ENCODE measurements around the gene DNASE1L3.

Gene DNASE1L3

DNA sequence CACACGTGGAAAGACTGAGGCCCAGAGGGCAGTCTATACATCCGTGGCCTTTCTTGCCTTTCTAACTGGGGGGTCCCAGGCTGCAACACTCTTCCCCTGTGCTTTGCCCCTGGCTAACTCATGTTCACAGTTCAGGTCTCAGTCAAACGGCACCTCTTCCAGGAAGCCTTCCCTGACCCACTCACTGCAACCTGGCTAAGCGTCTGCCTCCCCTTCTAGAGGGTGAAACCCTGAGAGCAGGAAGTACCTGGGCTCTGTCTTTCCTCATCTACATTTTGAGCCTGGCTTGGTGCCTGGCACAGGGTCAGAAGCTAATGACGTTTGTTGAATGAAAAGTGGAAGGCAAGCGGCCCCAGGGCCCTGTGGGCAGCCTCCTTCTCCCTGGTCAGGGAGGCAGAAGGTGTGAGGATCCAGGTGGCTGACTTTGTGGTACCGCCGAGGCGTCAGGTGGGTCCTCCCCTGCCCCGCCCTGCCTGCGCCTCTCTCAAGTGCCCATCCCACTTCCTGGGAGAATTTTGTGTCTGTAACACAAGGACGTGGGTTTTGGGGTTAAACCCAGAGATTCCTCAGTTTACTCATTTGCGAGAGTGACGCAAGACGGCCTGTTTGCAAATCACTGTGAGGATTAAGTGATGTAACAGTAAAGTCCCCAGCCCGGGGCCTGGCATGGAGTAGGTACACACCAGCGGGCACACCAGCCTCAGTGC is 32.1 kb downstream of the DNASE1L3 start:
- DNase-seq (ENCODE audit: low read depth, low spot score), result no peak
- no peaks in the 10 kb centered on the region for H3K27me3 ChIP-seq (ENCODE audit: control insufficient read depth, insufficient read depth, low read length)
- H3K9me3 ChIP-seq (ENCODE audit: control insufficient read depth, insufficient read depth, low read length), result no peaks in the 10 kb centered on the region
- H3K4me1 ChIP-seq (ENCODE audit: control insufficient read depth, insufficient read depth, low read length), result peaks cover 7% of the 10 kb centered on the region; the same call in 1 of the 2 replicates
- no CpG with 5 or more reads among the region's 17 CpGs for WGBS (ENCODE audit: insufficient coverage, insufficient read length)
- no peak overlapping the region for H3K27ac ChIP-seq (ENCODE audit: low read length)
- H3K4me3 ChIP-seq (ENCODE audit: low read length), result no peak overlapping the region
- H3K36me3 ChIP-seq (ENCODE audit: control insufficient read depth, insufficient read depth, low read length), result no peaks in the 10 kb centered on the region

DNA sequence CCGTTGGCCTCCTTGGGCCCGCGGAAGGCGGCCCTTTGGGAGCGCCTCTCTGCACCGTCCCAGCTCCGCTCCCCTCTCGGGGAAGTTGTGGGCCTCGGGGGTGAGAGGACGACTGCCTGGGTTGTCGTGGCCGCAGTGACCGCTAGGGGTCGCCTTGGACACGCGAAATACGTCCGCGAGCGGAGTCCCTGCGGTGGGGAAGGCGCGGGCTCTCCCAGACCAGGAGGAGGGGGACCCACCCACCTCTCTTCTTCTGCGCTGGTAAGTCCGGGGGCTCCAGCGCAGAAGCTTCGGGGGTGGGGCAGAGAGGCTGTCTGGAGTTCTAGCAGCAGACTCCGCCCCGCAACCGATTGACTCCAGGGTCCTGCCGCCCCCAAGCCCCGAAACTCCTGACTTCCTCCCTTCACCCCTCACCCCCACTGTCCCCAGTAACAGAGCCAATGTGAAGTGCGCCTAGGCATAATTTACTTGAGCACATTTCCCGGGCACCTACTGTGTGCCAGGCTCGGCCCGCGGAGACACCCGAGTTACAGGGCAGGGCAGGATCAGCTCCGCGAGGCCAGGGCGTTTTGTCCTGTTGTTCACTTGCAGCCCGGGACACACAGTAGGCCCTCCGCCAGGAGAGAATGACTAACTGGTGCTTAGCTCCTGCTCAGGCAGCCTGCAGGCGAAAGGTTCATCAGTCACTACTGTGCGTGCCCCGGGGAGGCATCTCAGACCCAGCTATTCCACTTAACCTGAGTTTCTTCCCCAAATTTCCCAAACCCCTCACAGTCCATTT is 32.8 kb downstream of the DNASE1L3 start:
- Histone ChIP-seq H3K4me1 (ENCODE audit: control insufficient read depth, insufficient read depth, low read length) (peaks cover 12% of the 10 kb centered on the region), H3K27me3 (ENCODE audit: control insufficient read depth, insufficient read depth, low read length) (no peaks in the 10 kb centered on the region), H3K36me3 (ENCODE audit: control insufficient read depth, insufficient read depth, low read length) (no peaks in the 10 kb centered on the region), H3K27ac (ENCODE audit: low read length) (no peak overlapping the region), H3K9me3 (ENCODE audit: control insufficient read depth, insufficient read depth, low read length) (no peaks in the 10 kb centered on the region), H3K4me3 (ENCODE audit: low read length) (peak overlapping the region; percentile 21; the same call in 1 of the 2 replicates)
- peak; percentile 79 for DNase-seq (ENCODE audit: low read depth, low spot score)
- no CpG with 5 or more reads among the region's 46 CpGs for WGBS (ENCODE audit: insufficient coverage, insufficient read length)

DNA sequence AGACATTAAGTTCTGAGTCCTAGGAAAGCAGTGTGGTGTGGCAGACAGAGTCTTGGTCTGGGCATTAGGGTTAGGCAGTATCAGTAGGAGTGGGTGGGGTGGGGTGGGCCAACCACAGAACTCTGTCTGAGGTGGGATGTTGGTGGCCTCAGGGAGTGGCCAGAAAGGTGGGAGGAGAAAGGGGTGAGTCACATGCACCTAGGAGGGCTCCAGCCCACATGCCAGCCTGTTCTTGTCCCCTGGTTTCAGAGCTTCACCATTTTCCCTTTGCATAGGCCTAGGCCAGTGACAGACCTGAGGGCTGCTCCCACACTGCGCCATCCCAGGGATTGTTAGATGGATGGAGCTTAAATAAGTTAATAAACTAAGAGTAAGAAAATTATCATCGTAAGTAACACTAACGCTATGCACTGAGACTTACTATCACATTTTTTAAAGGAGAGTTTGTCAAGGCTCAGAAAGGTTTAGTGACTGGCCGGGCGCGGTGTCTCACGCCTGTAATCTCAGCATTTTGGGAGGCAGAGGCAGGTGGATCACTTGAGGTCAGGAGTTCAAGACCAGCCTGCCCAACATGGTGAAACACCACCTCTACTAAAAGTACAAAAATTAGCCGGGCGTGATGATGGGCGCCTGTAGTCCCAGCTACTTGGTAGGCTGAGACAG is 33.8 kb downstream of the DNASE1L3 start:
- Histone ChIP-seq H3K4me1 (ENCODE audit: control insufficient read depth, insufficient read depth, low read length) (peaks cover 12% of the 10 kb centered on the region), H3K4me3 (ENCODE audit: low read length) (no peak overlapping the region), H3K9me3 (ENCODE audit: control insufficient read depth, insufficient read depth, low read length) (no peaks in the 10 kb centered on the region), H3K36me3 (ENCODE audit: control insufficient read depth, insufficient read depth, low read length) (no peaks in the 10 kb centered on the region), H3K27me3 (ENCODE audit: control insufficient read depth, insufficient read depth, low read length) (no peaks in the 10 kb centered on the region), H3K27ac (ENCODE audit: low read length) (no peak overlapping the region)
- no peak for DNase-seq (ENCODE audit: low read depth, low spot score)
- WGBS (ENCODE audit: insufficient coverage, insufficient read length), result no CpG with 5 or more reads among the region's 10 CpGs

DNA sequence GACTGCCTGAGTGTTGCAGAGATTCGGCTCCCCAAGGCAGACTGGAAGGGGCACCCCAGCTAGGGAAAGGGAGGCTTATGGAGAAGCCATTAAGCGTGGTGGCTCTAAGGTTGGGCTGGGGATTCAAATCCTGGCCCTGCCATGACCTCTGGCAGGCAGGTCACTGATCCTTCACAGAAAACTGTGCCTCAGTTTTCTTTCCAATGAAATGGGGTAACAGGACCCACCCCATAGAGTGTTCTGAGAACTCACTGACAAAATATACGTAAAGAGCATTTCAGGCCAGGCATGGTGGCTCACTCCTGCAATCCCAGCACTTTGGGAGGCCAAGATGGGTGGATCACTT is 34.6 kb downstream of the DNASE1L3 start:
- Histone ChIP-seq H3K27ac (ENCODE audit: low read length) (no peak overlapping the region), H3K36me3 (ENCODE audit: control insufficient read depth, insufficient read depth, low read length) (peaks cover 2% of the 10 kb centered on the region; the same call in 1 of the 2 replicates), H3K4me3 (ENCODE audit: low read length) (no peak overlapping the region), H3K9me3 (ENCODE audit: control insufficient read depth, insufficient read depth, low read length) (no peaks in the 10 kb centered on the region), H3K4me1 (ENCODE audit: control insufficient read depth, insufficient read depth, low read length) (peaks cover 12% of the 10 kb centered on the region), H3K27me3 (ENCODE audit: control insufficient read depth, insufficient read depth, low read length) (no peaks in the 10 kb centered on the region)
- no peak for DNase-seq (ENCODE audit: low read depth, low spot score)
- no CpG with 5 or more reads among the region's 3 CpGs for WGBS (ENCODE audit: insufficient coverage, insufficient read length)

GRCh38 chr3:58175437-58176184 is 35.2 kb downstream of the DNASE1L3 start:
- no peak for DNase-seq (ENCODE audit: low read depth, low spot score)
- WGBS (ENCODE audit: insufficient coverage, insufficient read length), result no CpG with 5 or more reads among the region's 18 CpGs
- Histone ChIP-seq H3K4me1 (ENCODE audit: control insufficient read depth, insufficient read depth, low read length) (peaks cover 12% of the 10 kb centered on the region), H3K4me3 (ENCODE audit: low read length) (no peak overlapping the region), H3K36me3 (ENCODE audit: control insufficient read depth, insufficient read depth, low read length) (peaks cover 5% of the 10 kb centered on the region; the same call in 1 of the 2 replicates), H3K27me3 (ENCODE audit: control insufficient read depth, insufficient read depth, low read length) (no peaks in the 10 kb centered on the region), H3K27ac (ENCODE audit: low read length) (no peak overlapping the region), H3K9me3 (ENCODE audit: control insufficient read depth, insufficient read depth, low read length) (no peaks in the 10 kb centered on the region)

DNA sequence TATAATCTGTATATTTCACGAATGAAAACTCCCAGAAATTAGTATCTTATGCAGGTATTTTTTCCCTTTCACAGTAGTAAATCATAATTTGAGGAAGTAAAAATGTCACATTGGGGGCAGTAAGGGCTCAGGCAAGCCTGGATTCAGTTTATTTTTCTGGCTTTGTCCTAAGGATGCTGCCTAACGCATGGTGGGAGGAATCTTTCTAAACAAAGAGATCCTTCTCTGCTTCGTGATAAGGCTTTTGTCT is 35.7 kb downstream of the DNASE1L3 start:
- peaks cover 12% of the 10 kb centered on the region for H3K4me1 ChIP-seq (ENCODE audit: control insufficient read depth, insufficient read depth, low read length)

GRCh38 chr3:58173669-58174398 is 36.9 kb downstream of the DNASE1L3 start:
- no CpG with 5 or more reads among the region's 12 CpGs for WGBS (ENCODE audit: insufficient coverage, insufficient read length)
- no peaks in the 10 kb centered on the region for H3K9me3 ChIP-seq (ENCODE audit: control insufficient read depth, insufficient read depth, low read length)
- no peak for DNase-seq (ENCODE audit: low read depth, low spot score)
- no peak overlapping the region for H3K4me3 ChIP-seq (ENCODE audit: low read length)
- no peaks in the 10 kb centered on the region for H3K27me3 ChIP-seq (ENCODE audit: control insufficient read depth, insufficient read depth, low read length)
- H3K27ac ChIP-seq (ENCODE audit: low read length), result no peak overlapping the region
- H3K36me3 ChIP-seq (ENCODE audit: control insufficient read depth, insufficient read depth, low read length), result peaks cover 8% of the 10 kb centered on the region; the same call in 1 of the 2 replicates
- peaks cover 12% of the 10 kb centered on the region for H3K4me1 ChIP-seq (ENCODE audit: control insufficient read depth, insufficient read depth, low read length)

More for the DNA sequence above, 35.7 kb downstream of the DNASE1L3 start:
- DNase-seq (ENCODE audit: low read depth, low spot score), result no peak
- no peaks in the 10 kb centered on the region for H3K27me3 ChIP-seq (ENCODE audit: control insufficient read depth, insufficient read depth, low read length)
- WGBS (ENCODE audit: insufficient coverage, insufficient read length), result no CpG with 5 or more reads among the region's 3 CpGs
- H3K36me3 ChIP-seq (ENCODE audit: control insufficient read depth, insufficient read depth, low read length), result peaks cover 8% of the 10 kb centered on the region; the same call in 1 of the 2 replicates
- H3K9me3 ChIP-seq (ENCODE audit: control insufficient read depth, insufficient read depth, low read length), result no peaks in the 10 kb centered on the region
- H3K4me3 ChIP-seq (ENCODE audit: low read length), result no peak overlapping the region
- no peak overlapping the region for H3K27ac ChIP-seq (ENCODE audit: low read length)

- Histone ChIP-seq H3K27me3 (ENCODE audit: control insufficient read depth, insufficient read depth, low read length) (no peaks in the 10 kb centered on the region), H3K4me3 (ENCODE audit: low read length) (no peak overlapping the region), H3K9me3 (ENCODE audit: control insufficient read depth, insufficient read depth, low read length) (no peaks in the 10 kb centered on the region), H3K36me3 (ENCODE audit: control insufficient read depth, insufficient read depth, low read length) (peaks cover 8% of the 10 kb centered on the region; the same call in 1 of the 2 replicates), H3K27ac (ENCODE audit: low read length) (no peak overlapping the region), H3K4me1 (ENCODE audit: control insufficient read depth, insufficient read depth, low read length) (peaks cover 12% of the 10 kb centered on the region)
- WGBS (ENCODE audit: insufficient coverage, insufficient read length), result no CpG with 5 or more reads among the region's 14 CpGs
- DNase-seq (ENCODE audit: low read depth, low spot score), result no peak
Measured at GRCh38 chr3:58173029-58173668, 37.6 kb downstream of the DNASE1L3 start.

GRCh38 chr3:58171126-58171525 is 39.6 kb downstream of the DNASE1L3 start:
- Histone ChIP-seq H3K9me3 (ENCODE audit: control insufficient read depth, insufficient read depth, low read length) (no peaks in the 10 kb centered on the region), H3K36me3 (ENCODE audit: control insufficient read depth, insufficient read depth, low read length) (peaks cover 8% of the 10 kb centered on the region; the same call in 1 of the 2 replicates), H3K4me3 (ENCODE audit: low read length) (no peak overlapping the region), H3K4me1 (ENCODE audit: control insufficient read depth, insufficient read depth, low read length) (peaks cover 12% of the 10 kb centered on the region), H3K27ac (ENCODE audit: low read length) (no peak overlapping the region), H3K27me3 (ENCODE audit: control insufficient read depth, insufficient read depth, low read length) (no peaks in the 10 kb centered on the region)
- no CpG with 5 or more reads among the region's 9 CpGs for WGBS (ENCODE audit: insufficient coverage, insufficient read length)
- DNase-seq (ENCODE audit: low read depth, low spot score), result no peak
